MG63 (cell line): ENCODE measurements around the gene C10orf120. TPM values are rescaled to one million over a fixed set of nuclear protein-coding genes. Genes with fewer than 3 reads are reported as not detected.
A peak's percentile ranks its signal among the peaks of the same experiment; 100 is the strongest.

Experiments used
- DNase-seq: peaks from one replicate; pipeline ENCODE4 v3.0.0-alpha.2; 2020
- H3K27me3 ChIP-seq: fragments of 250-450 bp; sonication (Bioruptor Pico); 2 replicates; pipeline ENCODE4 v1.5.1; 2020; ENCODE audit warnings: mild to moderate bottlenecking, moderate library complexity
- H3K36me3 ChIP-seq: fragments of 250-450 bp; sonication (Bioruptor Pico); 2 replicates; pipeline ENCODE4 v1.5.1; 2020; ENCODE audit warnings: mild to moderate bottlenecking, moderate library complexity
- H3K4me3 ChIP-seq: fragments of 250-450 bp; sonication (Bioruptor Pico); 2 replicates; pipeline ENCODE4 v1.5.1; 2020; ENCODE audit warnings: mild to moderate bottlenecking, moderate library complexity
- H3K9me3 ChIP-seq: fragments of 250-450 bp; sonication (Bioruptor Pico); 2 replicates; pipeline ENCODE4 v1.5.1; 2020; ENCODE audit warnings: mild to moderate bottlenecking, moderate library complexity
- total RNA-seq: library from RNA; depleted of rRNA; stranded (reverse); fragments of >200 nt; shearing (Covaris generic); gene quantifications from 2 replicates; pipeline ENCODE4 v1.2.3, GENCODE V29; 2014; ENCODE audit warnings: low replicate concordance; rRNA removed

The C10orf120 gene
- total RNA-seq, 1 experiment from 2014 or later = not detected

GRCh38 chr10:122655524-122656307 lies 43.9 kb downstream of the C10orf120 start:
- peak; percentile 34 for DNase-seq
- H3K9me3 ChIP-seq = no peaks in the 10 kb centered on the region
- peaks cover 11% of the 10 kb centered on the region; the same call in 1 of the 2 replicates for H3K27me3 ChIP-seq
- H3K4me3 ChIP-seq = no peak overlapping the region
- no peaks in the 10 kb centered on the region for H3K36me3 ChIP-seq

- peaks cover 11% of the 10 kb centered on the region; the same call in 1 of the 2 replicates for H3K27me3 ChIP-seq
- H3K4me3 ChIP-seq = no peak overlapping the region
- DNase-seq = no peak
- H3K9me3 ChIP-seq = no peaks in the 10 kb centered on the region
- H3K36me3 ChIP-seq = no peaks in the 10 kb centered on the region
These were observed 49.3 kb downstream of the C10orf120 start for GRCh38 chr10:122650331-122650730.

DNA sequence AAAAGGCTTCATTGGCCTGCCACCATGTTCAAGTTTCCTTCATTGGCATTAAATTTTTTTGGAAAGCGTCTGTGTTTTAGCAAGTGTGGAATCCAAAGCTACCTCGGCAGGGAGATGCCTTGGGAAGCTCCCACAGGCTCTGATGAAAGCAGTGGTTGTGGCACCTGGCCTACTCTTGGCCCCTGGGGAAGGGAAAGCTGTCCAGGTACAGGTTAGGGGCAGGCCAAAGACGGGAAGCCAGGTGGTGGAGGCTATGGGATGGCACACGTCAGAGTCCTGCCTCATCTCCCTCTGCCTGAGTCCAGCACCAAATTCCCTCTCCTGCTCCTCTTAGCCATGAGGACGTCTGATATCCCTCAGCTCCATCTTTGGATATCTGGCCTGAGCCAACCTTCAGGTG lies 49.7 kb downstream of the C10orf120 start:
- Histone ChIP-seq H3K4me3 (no peak overlapping the region), H3K27me3 (peaks cover 11% of the 10 kb centered on the region; the same call in 1 of the 2 replicates), H3K9me3 (no peaks in the 10 kb centered on the region), H3K36me3 (no peaks in the 10 kb centered on the region)
- DNase-seq = no peak

GRCh38 chr10:122648599-122649428 lies 50.8 kb downstream of the C10orf120 start:
- peak; percentile 14 for DNase-seq
- H3K9me3 ChIP-seq = no peaks in the 10 kb centered on the region
- H3K4me3 ChIP-seq = no peak overlapping the region
- peaks cover 11% of the 10 kb centered on the region; the same call in 1 of the 2 replicates for H3K27me3 ChIP-seq
- no peaks in the 10 kb centered on the region for H3K36me3 ChIP-seq

Other genes with a start within 250 kb of the C10orf120 start
- not detected in 2 replicates for gene ARMS2, start 245.2 kb downstream of the C10orf120 start, total RNA-seq
- gene HTRA1, start 238.3 kb downstream of the C10orf120 start, total RNA-seq = 26.0 and 40.8 TPM in 2 replicates
- gene DMBT1, start 139.1 kb downstream of the C10orf120 start, total RNA-seq = not detected in 2 replicates
- gene CUZD1, start 146.0 kb upstream of the C10orf120 start, total RNA-seq = 0.13 TPM in 1 of 2 replicates, not detected in the other
- gene FAM24B, start 179.7 kb upstream of the C10orf120 start, total RNA-seq = 0.72 TPM in 1 of 2 replicates, not detected in the other
- not detected in 2 replicates for gene FAM24A, start 210.8 kb upstream of the C10orf120 start, total RNA-seq